ENCODE measurements around the gene TYW1B. TPM values are rescaled to one million over a fixed set of nuclear protein-coding genes. Genes with fewer than 3 reads are reported as not detected.
"Not testable (repeated sequence)": the region's sequence is repeated elsewhere in the genome, so short reads cannot be mapped to it uniquely, and the experiment has no call there.

The TYW1B gene
- total and polyA plus RNA-seq, 4 donors: 1.4 to 4.8 (median 3.7) TPM

- H3K36me3 ChIP-seq (ENCODE audit: control insufficient read depth in 4 of 4, insufficient read depth in 3 of 4, low read depth in 1 of 4, low read length in 3 of 4); H3K27me3 ChIP-seq (ENCODE audit: control insufficient read depth in 4 of 4, insufficient read depth in 4 of 4, low read length in 3 of 4); H3K9me3 ChIP-seq (ENCODE audit: control insufficient read depth in 4 of 4, low read length in 3 of 4); H3K9ac ChIP-seq (ENCODE audit: low read depth in 1 of 2, low read length in 2 of 2); H3K4me1 ChIP-seq (ENCODE audit: control insufficient read depth in 4 of 4, insufficient read depth in 4 of 4, low read length in 3 of 4); H3K27ac ChIP-seq (ENCODE audit: low read depth in 1 of 2, low read length in 2 of 2); DNase-seq (ENCODE audit: low spot score); H3K4me3 ChIP-seq (ENCODE audit: low read depth in 1 of 3, low read length in 3 of 3): not testable (repeated sequence)
- 85% methylated on average over 2 of the region's 2 CpGs for WGBS
These were observed 136.6 kb downstream of the TYW1B start for GRCh38 chr7:72691442-72691841.

GRCh38 chr7:72690177-72690576 lies 137.8 kb downstream of the TYW1B start:
- not testable (repeated sequence) for H3K4me1 ChIP-seq (ENCODE audit: control insufficient read depth in 4 of 4, insufficient read depth in 4 of 4, low read length in 3 of 4); H3K27ac ChIP-seq (ENCODE audit: low read depth in 1 of 2, low read length in 2 of 2); H3K27me3 ChIP-seq (ENCODE audit: control insufficient read depth in 4 of 4, insufficient read depth in 4 of 4, low read length in 3 of 4); H3K4me3 ChIP-seq (ENCODE audit: low read depth in 1 of 3, low read length in 3 of 3); H3K9me3 ChIP-seq (ENCODE audit: control insufficient read depth in 4 of 4, low read length in 3 of 4); H3K9ac ChIP-seq (ENCODE audit: low read depth in 1 of 2, low read length in 2 of 2); H3K36me3 ChIP-seq (ENCODE audit: control insufficient read depth in 4 of 4, insufficient read depth in 3 of 4, low read depth in 1 of 4, low read length in 3 of 4); DNase-seq (ENCODE audit: low spot score)
- 84% methylated on average over 2 of the region's 2 CpGs for WGBS

GRCh38 chr7:72689344-72689743 lies 138.7 kb downstream of the TYW1B start:
- H3K4me1 ChIP-seq (ENCODE audit: control insufficient read depth in 4 of 4, insufficient read depth in 4 of 4, low read length in 3 of 4); H3K9ac ChIP-seq (ENCODE audit: low read depth in 1 of 2, low read length in 2 of 2); DNase-seq (ENCODE audit: low spot score); H3K27me3 ChIP-seq (ENCODE audit: control insufficient read depth in 4 of 4, insufficient read depth in 4 of 4, low read length in 3 of 4); H3K4me3 ChIP-seq (ENCODE audit: low read depth in 1 of 3, low read length in 3 of 3); H3K36me3 ChIP-seq (ENCODE audit: control insufficient read depth in 4 of 4, insufficient read depth in 3 of 4, low read depth in 1 of 4, low read length in 3 of 4); H3K9me3 ChIP-seq (ENCODE audit: control insufficient read depth in 4 of 4, low read length in 3 of 4); H3K27ac ChIP-seq (ENCODE audit: low read depth in 1 of 2, low read length in 2 of 2): not testable (repeated sequence)
- whole genome bisulfite sequencing: 86% methylated on average over 1 of the region's 1 CpG

GRCh38 chr7:72681211-72681610 lies 146.8 kb downstream of the TYW1B start:
- DNase-seq (ENCODE audit: low spot score); H3K4me3 ChIP-seq (ENCODE audit: low read depth in 1 of 3, low read length in 3 of 3); H3K27ac ChIP-seq (ENCODE audit: low read depth in 1 of 2, low read length in 2 of 2); H3K36me3 ChIP-seq (ENCODE audit: control insufficient read depth in 4 of 4, insufficient read depth in 3 of 4, low read depth in 1 of 4, low read length in 3 of 4); H3K9me3 ChIP-seq (ENCODE audit: control insufficient read depth in 4 of 4, low read length in 3 of 4); H3K9ac ChIP-seq (ENCODE audit: low read depth in 1 of 2, low read length in 2 of 2); H3K4me1 ChIP-seq (ENCODE audit: control insufficient read depth in 4 of 4, insufficient read depth in 4 of 4, low read length in 3 of 4); H3K27me3 ChIP-seq (ENCODE audit: control insufficient read depth in 4 of 4, insufficient read depth in 4 of 4, low read length in 3 of 4): not testable (repeated sequence)
- 88% methylated on average over 4 of the region's 4 CpGs for WGBS

- not testable (repeated sequence) for DNase-seq (ENCODE audit: low spot score); H3K27ac ChIP-seq (ENCODE audit: low read depth in 1 of 2, low read length in 2 of 2)
- WGBS: 93% methylated on average over 6 of the region's 6 CpGs
These were observed 151.1 kb downstream of the TYW1B start for GRCh38 chr7:72676880-72677279.

GRCh38 chr7:72676086-72676690 lies 151.8 kb downstream of the TYW1B start:
- WGBS: 73% methylated on average over 5 of the region's 5 CpGs
- not testable (repeated sequence) for H3K27ac ChIP-seq (ENCODE audit: low read depth in 1 of 2, low read length in 2 of 2); H3K4me1 ChIP-seq (ENCODE audit: control insufficient read depth in 4 of 4, insufficient read depth in 4 of 4, low read length in 3 of 4); H3K9ac ChIP-seq (ENCODE audit: low read depth in 1 of 2, low read length in 2 of 2); H3K9me3 ChIP-seq (ENCODE audit: control insufficient read depth in 4 of 4, low read length in 3 of 4); H3K27me3 ChIP-seq (ENCODE audit: control insufficient read depth in 4 of 4, insufficient read depth in 4 of 4, low read length in 3 of 4); DNase-seq (ENCODE audit: low spot score); H3K4me3 ChIP-seq (ENCODE audit: low read depth in 1 of 3, low read length in 3 of 3); H3K36me3 ChIP-seq (ENCODE audit: control insufficient read depth in 4 of 4, insufficient read depth in 3 of 4, low read depth in 1 of 4, low read length in 3 of 4)

More at GRCh38 chr7:72676880-72677279, 151.1 kb downstream of the TYW1B start:
- H3K27me3 ChIP-seq (ENCODE audit: control insufficient read depth in 4 of 4, insufficient read depth in 4 of 4, low read length in 3 of 4); H3K9me3 ChIP-seq (ENCODE audit: control insufficient read depth in 4 of 4, low read length in 3 of 4); H3K4me1 ChIP-seq (ENCODE audit: control insufficient read depth in 4 of 4, insufficient read depth in 4 of 4, low read length in 3 of 4); H3K9ac ChIP-seq (ENCODE audit: low read depth in 1 of 2, low read length in 2 of 2); H3K36me3 ChIP-seq (ENCODE audit: control insufficient read depth in 4 of 4, insufficient read depth in 3 of 4, low read depth in 1 of 4, low read length in 3 of 4); H3K4me3 ChIP-seq (ENCODE audit: low read depth in 1 of 3, low read length in 3 of 3): not testable (repeated sequence)

GRCh38 chr7:72675686-72676085 lies 152.3 kb downstream of the TYW1B start:
- H3K9ac ChIP-seq (ENCODE audit: low read depth in 1 of 2, low read length in 2 of 2); H3K27me3 ChIP-seq (ENCODE audit: control insufficient read depth in 4 of 4, insufficient read depth in 4 of 4, low read length in 3 of 4); H3K9me3 ChIP-seq (ENCODE audit: control insufficient read depth in 4 of 4, low read length in 3 of 4); DNase-seq (ENCODE audit: low spot score); H3K27ac ChIP-seq (ENCODE audit: low read depth in 1 of 2, low read length in 2 of 2); H3K4me1 ChIP-seq (ENCODE audit: control insufficient read depth in 4 of 4, insufficient read depth in 4 of 4, low read length in 3 of 4); H3K36me3 ChIP-seq (ENCODE audit: control insufficient read depth in 4 of 4, insufficient read depth in 3 of 4, low read depth in 1 of 4, low read length in 3 of 4); H3K4me3 ChIP-seq (ENCODE audit: low read depth in 1 of 3, low read length in 3 of 3): not testable (repeated sequence)
- 94% methylated on average over 1 of the region's 2 CpGs for WGBS
